Measurements from ENCODE around the gene SYK.

- TF ChIP-seq CTCF (IDR thresholded peaks at IDR 0.05; ENCODE audit: insufficient read depth, low read depth, low read length), result no peak
- TF ChIP-seq EZH2 (IDR thresholded peaks at IDR 0.05; ENCODE audit: insufficient read depth, low read length), result no peak
These were observed 65.5 kb downstream of the SYK start for GRCh38 chr9:90867101-90867500.
